GM18511 (cell line): ENCODE results near the gene GATAD1.
"Not testable (repeated sequence)": the region's sequence is repeated elsewhere in the genome, so short reads cannot be mapped to it uniquely, and the experiment has no call there.

Experiments used
- ATAC-seq: cut with Tn5 transposase; IDR thresholded peaks from one replicate; pipeline ENCODE4 v1.9.1; 2021; ENCODE audit warnings: mild to moderate bottlenecking, moderate library complexity; ENCODE audit not compliant: unreplicated experiment

Gene GATAD1

DNA sequence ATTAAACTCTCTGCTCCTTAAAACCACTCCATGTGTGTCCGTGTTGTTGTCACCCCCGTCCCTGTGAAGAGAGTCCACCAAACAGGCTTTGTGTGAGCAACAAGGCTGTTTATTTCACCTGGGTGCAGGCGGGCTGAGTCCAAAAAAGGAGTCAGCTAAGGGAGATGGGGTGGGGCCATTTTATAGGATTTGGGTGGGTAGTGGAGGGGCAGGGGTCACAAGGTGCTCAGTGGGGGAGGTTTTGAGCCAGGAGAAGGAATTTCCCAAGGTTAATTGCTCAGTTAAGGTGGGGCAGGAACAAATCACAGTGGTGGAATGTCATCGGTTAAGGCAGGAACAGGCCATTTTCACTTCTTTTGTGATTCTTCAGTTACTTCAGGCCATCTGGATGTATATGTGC lies 31.9 kb downstream of the GATAD1 start:
- not testable (repeated sequence) for ATAC-seq

- ATAC-seq, result not testable (repeated sequence)
These were observed 36.3 kb downstream of the GATAD1 start for GRCh38 chr7:92483624-92484023.

DNA sequence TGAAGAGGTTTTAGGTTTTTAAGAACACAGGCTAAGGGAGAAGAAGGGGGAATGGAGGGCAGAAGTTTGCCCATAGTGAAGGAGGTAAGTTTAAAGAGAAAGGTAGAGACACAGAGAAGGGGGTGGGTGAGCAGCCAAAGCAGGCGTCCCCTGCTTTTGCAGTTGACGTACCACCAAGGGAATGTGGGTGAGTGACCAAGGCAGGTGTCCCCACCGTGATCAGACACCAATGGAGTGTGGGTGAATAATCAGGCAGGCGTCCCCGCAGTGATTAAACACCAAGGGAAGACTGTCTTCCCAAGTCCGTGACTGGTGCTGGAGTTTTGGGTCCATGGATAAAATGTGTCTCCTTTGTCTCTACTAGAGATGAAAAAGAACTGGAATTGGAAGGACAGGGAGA lies 36.9 kb downstream of the GATAD1 start:
- ATAC-seq, result not testable (repeated sequence)

- ATAC-seq, result no peak
These were observed 38.1 kb downstream of the GATAD1 start for GRCh38 chr7:92485267-92485892.

DNA sequence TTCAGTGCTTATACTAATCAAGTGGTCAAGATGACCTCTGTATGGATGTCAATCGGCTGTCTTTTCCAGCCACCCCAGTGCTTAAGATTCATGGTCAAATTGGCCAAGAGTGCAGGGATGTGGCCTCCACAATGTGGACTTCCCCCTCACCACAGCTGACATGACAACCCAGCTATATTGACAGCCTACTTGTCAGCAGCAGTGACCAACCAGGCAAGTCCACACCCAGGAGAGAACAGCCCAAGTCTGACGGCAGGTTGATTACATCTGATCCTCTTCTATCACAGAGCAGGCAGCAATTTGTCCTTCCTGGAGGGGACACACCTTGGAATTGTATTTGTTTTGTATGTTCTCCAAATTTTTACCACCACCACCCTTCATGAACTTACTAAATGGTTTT lies 38.7 kb downstream of the GATAD1 start:
- ATAC-seq, result no peak

DNA sequence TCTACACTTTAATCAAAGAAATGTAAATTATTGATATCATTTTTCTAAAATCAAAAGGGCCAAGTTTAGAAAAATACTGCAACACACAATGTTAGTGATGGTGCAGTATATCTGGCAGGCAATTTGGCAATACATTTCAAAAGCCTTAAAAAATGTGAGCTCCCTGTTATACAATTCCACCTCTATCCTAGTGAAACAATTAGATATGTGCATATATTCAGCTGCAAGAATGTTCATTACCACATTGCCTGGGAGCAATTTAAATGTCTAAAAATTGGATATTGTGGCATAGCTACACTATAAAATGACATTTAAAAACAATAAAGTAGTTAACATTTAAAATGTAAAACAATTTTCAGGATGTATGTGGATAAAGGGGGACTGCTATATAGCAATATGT lies 40.5 kb downstream of the GATAD1 start:
- ATAC-seq, result no peak

GRCh38 chr7:92489634-92490033 lies 42.4 kb downstream of the GATAD1 start:
- no peak for ATAC-seq

- ATAC-seq, result no peak
These were observed 49.6 kb downstream of the GATAD1 start for GRCh38 chr7:92496876-92497275.

GRCh38 chr7:92498557-92498956 lies 51.3 kb downstream of the GATAD1 start:
- ATAC-seq, result no peak

DNA sequence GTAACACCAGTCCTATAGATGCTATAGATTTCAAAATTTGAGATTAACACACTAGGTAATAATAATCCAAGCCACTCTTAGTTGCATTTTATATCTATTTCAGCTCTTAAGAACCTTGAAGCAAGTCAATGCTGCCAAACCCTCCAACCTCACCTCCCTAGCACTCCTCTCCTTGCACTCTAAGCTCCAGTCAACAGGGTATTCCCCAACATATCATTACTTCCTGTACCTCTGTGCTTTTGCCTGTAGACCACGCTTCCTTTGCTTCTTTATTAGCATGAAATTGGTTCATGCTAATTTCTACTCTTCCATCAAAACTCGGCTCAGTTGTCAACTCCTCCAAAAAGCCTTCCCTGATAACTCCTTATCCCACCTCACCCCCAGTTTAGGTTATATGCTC lies 56.5 kb downstream of the GATAD1 start:
- ATAC-seq, result no peak

- no peak for ATAC-seq
These were observed 57.3 kb downstream of the GATAD1 start for GRCh38 chr7:92504563-92504962.

GRCh38 chr7:92506363-92506762 lies 59.1 kb downstream of the GATAD1 start:
- no peak for ATAC-seq

GRCh38 chr7:92508946-92509345 lies 61.7 kb downstream of the GATAD1 start:
- ATAC-seq, result no peak
